GM19397 (cell line): ENCODE measurements around the gene MOV10.
"Not testable (repeated sequence)": the region's sequence is repeated elsewhere in the genome, so short reads cannot be mapped to it uniquely, and the experiment has no call there.

Experiments
- ATAC-seq: cut with Tn5 transposase; IDR thresholded peaks from one replicate; pipeline ENCODE4 v1.9.1; 2021; ENCODE audit warnings: mild to moderate bottlenecking, moderate library complexity; ENCODE audit not compliant: unreplicated experiment

Gene MOV10

GRCh38 chr1:112728306-112728971 lies 54.0 kb downstream of the MOV10 start:
- not testable (repeated sequence) for ATAC-seq

- ATAC-seq: not testable (repeated sequence)
These were observed 54.6 kb downstream of the MOV10 start for GRCh38 chr1:112729011-112729410.

GRCh38 chr1:112729909-112730308 lies 55.5 kb downstream of the MOV10 start:
- ATAC-seq: no peak

GRCh38 chr1:112731451-112731850 lies 57.0 kb downstream of the MOV10 start:
- ATAC-seq: no peak

GRCh38 chr1:112735752-112736151 lies 61.3 kb downstream of the MOV10 start:
- no peak for ATAC-seq

GRCh38 chr1:112737573-112737972 lies 63.1 kb downstream of the MOV10 start:
- ATAC-seq: no peak

- ATAC-seq: no peak
These were observed 68.9 kb downstream of the MOV10 start for GRCh38 chr1:112743174-112744008.

- ATAC-seq: no peak
These were observed 69.6 kb downstream of the MOV10 start for GRCh38 chr1:112744009-112744578.

GRCh38 chr1:112748396-112748795 lies 73.9 kb downstream of the MOV10 start:
- ATAC-seq: no peak
